H1 (cell line): ENCODE data around the gene DPM3. TPM values are rescaled to one million over a fixed set of nuclear protein-coding genes. Genes with fewer than 3 reads are reported as not detected.

ENCODE experiments used
- CBX5 ChIP-seq: fragments of 300-800, 300-1000 bp; sonication (generic); IDR thresholded peaks from 2 replicates; pipeline ENCODE4 v1.7.1; 2016; ENCODE audit warnings: antibody characterized with exemption, low read length, low read depth
- KDM4A ChIP-seq: IDR thresholded peaks from one replicate; pipeline ENCODE4 v1.7.1; 2012; ENCODE audit warnings: low read depth, mild to moderate bottlenecking, moderate library complexity, low read length, inconsistent platforms; ENCODE audit not compliant: severe bottlenecking
- KDM5A ChIP-seq: fragments of 200-600 bp; IDR thresholded peaks from 2 replicates; pipeline ENCODE4 v1.7.1; 2012; ENCODE audit warnings: mild to moderate bottlenecking, low read length, inconsistent platforms, mixed read lengths
- NANOG ChIP-seq: IDR thresholded peaks from 2 replicates; pipeline ENCODE4 v1.6.1; 2011; ENCODE audit warnings: low read length, low read depth, mild to moderate bottlenecking, inconsistent platforms; ENCODE audit not compliant: insufficient read depth, poor library complexity, severe bottlenecking
- SIN3A ChIP-seq, 2 experiments: IDR thresholded peaks in 1 of 2; conservative IDR thresholded peaks in 1 of 2; 2 replicates each; pipeline ENCODE4 v1.6.1; 2011 to 2012; ENCODE audit warnings: low read length in 2 of 2, improper control_type of control experiment in 1 of 2, low read depth in 1 of 2, mild to moderate bottlenecking in 1 of 2
- SP1 ChIP-seq: IDR thresholded peaks from 2 replicates; pipeline ENCODE4 v1.6.1; 2011; ENCODE audit warnings: low read depth, low read length
- SRF ChIP-seq: IDR thresholded peaks from 2 replicates; pipeline ENCODE4 v1.6.1; 2011; ENCODE audit warnings: mild to moderate bottlenecking, low read depth, low read length, moderate library complexity
- polyA plus RNA-seq, 7 experiments: library from polyadenylated mRNA; depleted of rRNA in 3 of 7; stranded (reverse) in 5 of 7; unstranded in 2 of 7; fragments of >200 nt in 5 of 7; fragments of 200-250 nt in 2 of 7; gene quantifications; 1 replicate in 5 of 7; 2 replicates in 1 of 7; 4 replicates in 1 of 7; pipeline versions ENCODE4 v1.2.1 to v1.2.3, GENCODE V29; 2011 to 2013; ENCODE audit warnings: missing spikeins in 2 of 7, mixed read lengths in 2 of 7
- total RNA-seq: library from RNA; stranded (reverse); fragmentation: NEBNext Ultra II Directional; extraction: Animal tissue kit (Norgen Biotek cat#: 25700); gene quantifications from 2 replicates; pipeline ENCODE4 v1.2.1, GENCODE V29; 2021

DPM3 gene
- total and polyA plus RNA-seq, 2 of the 8 experiments (the other 6 are each of a cell fraction or from before 2014, with no cell fraction given) = 44.8 to 227 TPM

GRCh38 chr1:155110826-155111225, 29.5 kb downstream of the DPM3 start (continued):
- TF ChIP-seq NANOG = no peak
- TF ChIP-seq CBX5 = no peak
- no peak for TF ChIP-seq KDM4A
- TF ChIP-seq SP1 = no peak
- TF ChIP-seq KDM5A = no peak
- TF ChIP-seq SRF = no peak
- TF ChIP-seq SIN3A (conservative IDR thresholded peaks at IDR 0.05 in 1 of 2, IDR thresholded peaks at IDR 0.05 in 1 of 2; ENCODE audit: low read depth in 1 of 2, low read length in 2 of 2) = no peak
